ENCODE measurements around the gene SLC43A2. TPM values are rescaled to one million over a fixed set of nuclear protein-coding genes. Genes with fewer than 3 reads are reported as not detected.

Gene SLC43A2
- total and polyA plus RNA-seq, 2 of the 13 experiments (the other 11 are each of a cell fraction or from before 2014, with no cell fraction given): 7.3 to 20.0 TPM

DNA sequence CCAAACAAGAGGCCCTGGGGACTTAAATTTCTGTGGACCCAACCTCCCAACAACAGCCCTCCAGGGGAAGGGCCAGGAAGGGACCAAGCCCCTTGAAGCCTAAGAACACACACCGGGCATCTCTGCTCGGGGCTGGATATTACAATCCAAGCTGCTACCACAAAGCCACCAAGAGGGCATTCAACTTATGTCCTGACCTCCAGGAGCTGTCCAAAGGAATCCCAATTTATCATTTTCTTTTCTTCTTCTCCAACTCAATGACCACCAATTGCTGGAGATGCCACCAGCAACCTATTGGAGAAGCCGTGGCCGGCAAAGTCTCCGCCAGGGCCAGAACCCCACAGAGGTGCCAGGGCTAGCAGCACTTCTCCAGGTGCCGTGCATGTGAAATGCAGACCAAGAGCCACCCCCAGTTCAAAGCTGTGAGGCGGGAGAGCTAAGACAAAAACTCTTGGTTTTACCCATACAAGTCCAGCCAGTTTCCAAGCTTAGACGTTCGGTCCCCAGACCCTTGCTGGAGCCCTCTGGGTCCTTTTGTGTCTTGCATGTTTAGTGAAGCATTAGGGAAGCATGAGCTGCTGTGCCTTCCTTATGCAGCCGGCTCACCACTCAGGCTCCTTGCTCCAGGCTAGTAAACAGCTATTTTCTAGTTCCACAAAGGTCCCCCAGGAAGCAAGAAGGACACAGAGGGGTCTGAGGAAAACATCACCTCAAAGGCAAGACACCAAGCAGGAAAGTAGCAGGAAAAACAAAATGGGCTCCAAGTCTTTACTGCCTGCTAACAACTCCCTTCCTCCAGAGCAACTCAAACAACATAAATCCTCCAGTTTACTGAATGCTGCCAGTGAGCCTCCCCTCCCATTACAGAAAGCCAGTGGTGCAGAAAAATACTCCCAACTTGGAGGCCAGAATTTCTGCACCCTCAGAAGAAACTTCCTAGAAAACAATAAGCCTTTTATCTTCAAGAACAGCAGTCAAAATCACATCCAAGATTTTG is 69.3 kb downstream of the SLC43A2 start:
- in situ Hi-C loops (cut with HindIII; ENCODE audit: extremely low pct_ligation_motif_present, low pct_unique_long_range_greater_than_20kb) (no loop called here), intact Hi-C loops (cut with micrococcal nuclease; ENCODE audit: unreplicated experiment) (loop anchor here (5.0 kb wide), 1 partner anchor 42 kb away; the partner anchor contains the start of gene INPP5K)
- Histone ChIP-seq H2AFZ (ENCODE audit: low read length) (no peak overlapping the region), H4K20me1 (ENCODE audit: insufficient read depth, low read length) (peaks cover 8% of the 10 kb centered on the region; the same call in 1 of the 2 replicates), H3K79me2 (ENCODE audit: insufficient read depth, low read length) (peaks cover 43% of the 10 kb centered on the region), H3K4me3 (replicated peaks in 1 of 3; ENCODE audit: insufficient read depth in 1 of 3, low read depth in 2 of 3, low read length in 3 of 3) (no peak overlapping the region), H3K36me3 (replicated peaks in 1 of 2; ENCODE audit: control insufficient read depth in 1 of 2, insufficient read depth in 2 of 2, low read length in 2 of 2) (peaks cover 0 to 22% of the 10 kb centered on the region in 2 experiments; a peak in 3 of 5 replicates), H3K4me1 (ENCODE audit: insufficient read depth, low read length) (peaks cover 33% of the 10 kb centered on the region), H3K27ac (ENCODE audit: extremely low read length, insufficient read depth, low read length) (no peak overlapping the region), H3K9ac (ENCODE audit: insufficient read depth, low read depth, low read length) (no peak overlapping the region), H3K9me3 (ENCODE audit: low read length) (no peaks in the 10 kb centered on the region), H3K4me2 (ENCODE audit: low read depth, low read length) (no peak overlapping the region), H3K27me3 (ENCODE audit: control insufficient read depth in 1 of 2, insufficient read depth in 2 of 2, low read length in 2 of 2) (0 out of 5 replicates have a peak, but pooled peaks cover 0 to 7% of the 10 kb centered on the region in 2 experiments)
- POLR2A ChIA-PET: no interaction called here
- ATAC-seq (no peak), DNase-seq (ENCODE audit: low spot score) (no peak), FAIRE-seq (no peak)
- no TSS peak for BruUV-seq (replicated peaks)
- 95% methylated on average over 10 of the region's 10 CpGs for WGBS (ENCODE audit: low lambda C conversion rate)
- CTCF ChIA-PET (ENCODE audit: low intra/inter-chr PET ratio, low total read pairs): no interaction called here
- TF ChIP-seq ZNF850 (CRISPR knock-in tag; conservative IDR thresholded peaks at IDR 0.05) (no peak), SIN3B (IDR thresholded peaks at IDR 0.05; ENCODE audit: low read length) (no peak), MATR3 (CRISPR knock-in tag; IDR thresholded peaks at IDR 0.05) (no peak), PRMT3 (CRISPR knock-in tag; IDR thresholded peaks at IDR 0.05; ENCODE audit: borderline replicate concordance, low read depth) (no peak), ZC3H4 (CRISPR knock-in tag; IDR thresholded peaks at IDR 0.05; ENCODE audit: borderline replicate concordance) (no peak), RFX3 (CRISPR knock-in tag; IDR thresholded peaks at IDR 0.05) (no peak), ZFY (CRISPR knock-in tag; IDR thresholded peaks at IDR 0.05) (no peak), ZNF260 (CRISPR knock-in tag; IDR thresholded peaks at IDR 0.05; ENCODE audit: borderline replicate concordance, low read depth) (no peak), PAX8 (CRISPR knock-in tag; IDR thresholded peaks at IDR 0.05; ENCODE audit: borderline replicate concordance) (no peak), SRSF1 (optimal IDR thresholded peaks at IDR 0.05; ENCODE audit: low read depth, low read length) (no peak)
- TF ChIP-seq, protein P1, sequence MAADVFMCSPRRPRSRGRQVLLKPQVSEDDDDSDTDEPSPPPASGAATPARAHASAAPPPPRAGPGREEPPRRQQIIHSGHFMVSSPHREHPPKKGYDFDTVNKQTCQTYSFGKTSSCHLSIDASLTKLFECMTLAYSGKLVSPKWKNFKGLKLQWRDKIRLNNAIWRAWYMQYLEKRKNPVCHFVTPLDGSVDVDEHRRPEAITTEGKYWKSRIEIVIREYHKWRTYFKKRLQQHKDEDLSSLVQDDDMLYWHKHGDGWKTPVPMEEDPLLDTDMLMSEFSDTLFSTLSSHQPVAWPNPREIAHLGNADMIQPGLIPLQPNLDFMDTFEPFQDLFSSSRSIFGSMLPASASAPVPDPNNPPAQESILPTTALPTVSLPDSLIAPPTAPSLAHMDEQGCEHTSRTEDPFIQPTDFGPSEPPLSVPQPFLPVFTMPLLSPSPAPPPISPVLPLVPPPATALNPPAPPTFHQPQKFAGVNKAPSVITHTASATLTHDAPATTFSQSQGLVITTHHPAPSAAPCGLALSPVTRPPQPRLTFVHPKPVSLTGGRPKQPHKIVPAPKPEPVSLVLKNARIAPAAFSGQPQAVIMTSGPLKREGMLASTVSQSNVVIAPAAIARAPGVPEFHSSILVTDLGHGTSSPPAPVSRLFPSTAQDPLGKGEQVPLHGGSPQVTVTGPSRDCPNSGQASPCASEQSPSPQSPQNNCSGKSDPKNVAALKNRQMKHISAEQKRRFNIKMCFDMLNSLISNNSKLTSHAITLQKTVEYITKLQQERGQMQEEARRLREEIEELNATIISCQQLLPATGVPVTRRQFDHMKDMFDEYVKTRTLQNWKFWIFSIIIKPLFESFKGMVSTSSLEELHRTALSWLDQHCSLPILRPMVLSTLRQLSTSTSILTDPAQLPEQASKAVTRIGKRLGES (CRISPR knock-in tag; IDR thresholded peaks at IDR 0.05; ENCODE audit: borderline replicate concordance): no peak
- TF ChIP-seq, protein P2, sequence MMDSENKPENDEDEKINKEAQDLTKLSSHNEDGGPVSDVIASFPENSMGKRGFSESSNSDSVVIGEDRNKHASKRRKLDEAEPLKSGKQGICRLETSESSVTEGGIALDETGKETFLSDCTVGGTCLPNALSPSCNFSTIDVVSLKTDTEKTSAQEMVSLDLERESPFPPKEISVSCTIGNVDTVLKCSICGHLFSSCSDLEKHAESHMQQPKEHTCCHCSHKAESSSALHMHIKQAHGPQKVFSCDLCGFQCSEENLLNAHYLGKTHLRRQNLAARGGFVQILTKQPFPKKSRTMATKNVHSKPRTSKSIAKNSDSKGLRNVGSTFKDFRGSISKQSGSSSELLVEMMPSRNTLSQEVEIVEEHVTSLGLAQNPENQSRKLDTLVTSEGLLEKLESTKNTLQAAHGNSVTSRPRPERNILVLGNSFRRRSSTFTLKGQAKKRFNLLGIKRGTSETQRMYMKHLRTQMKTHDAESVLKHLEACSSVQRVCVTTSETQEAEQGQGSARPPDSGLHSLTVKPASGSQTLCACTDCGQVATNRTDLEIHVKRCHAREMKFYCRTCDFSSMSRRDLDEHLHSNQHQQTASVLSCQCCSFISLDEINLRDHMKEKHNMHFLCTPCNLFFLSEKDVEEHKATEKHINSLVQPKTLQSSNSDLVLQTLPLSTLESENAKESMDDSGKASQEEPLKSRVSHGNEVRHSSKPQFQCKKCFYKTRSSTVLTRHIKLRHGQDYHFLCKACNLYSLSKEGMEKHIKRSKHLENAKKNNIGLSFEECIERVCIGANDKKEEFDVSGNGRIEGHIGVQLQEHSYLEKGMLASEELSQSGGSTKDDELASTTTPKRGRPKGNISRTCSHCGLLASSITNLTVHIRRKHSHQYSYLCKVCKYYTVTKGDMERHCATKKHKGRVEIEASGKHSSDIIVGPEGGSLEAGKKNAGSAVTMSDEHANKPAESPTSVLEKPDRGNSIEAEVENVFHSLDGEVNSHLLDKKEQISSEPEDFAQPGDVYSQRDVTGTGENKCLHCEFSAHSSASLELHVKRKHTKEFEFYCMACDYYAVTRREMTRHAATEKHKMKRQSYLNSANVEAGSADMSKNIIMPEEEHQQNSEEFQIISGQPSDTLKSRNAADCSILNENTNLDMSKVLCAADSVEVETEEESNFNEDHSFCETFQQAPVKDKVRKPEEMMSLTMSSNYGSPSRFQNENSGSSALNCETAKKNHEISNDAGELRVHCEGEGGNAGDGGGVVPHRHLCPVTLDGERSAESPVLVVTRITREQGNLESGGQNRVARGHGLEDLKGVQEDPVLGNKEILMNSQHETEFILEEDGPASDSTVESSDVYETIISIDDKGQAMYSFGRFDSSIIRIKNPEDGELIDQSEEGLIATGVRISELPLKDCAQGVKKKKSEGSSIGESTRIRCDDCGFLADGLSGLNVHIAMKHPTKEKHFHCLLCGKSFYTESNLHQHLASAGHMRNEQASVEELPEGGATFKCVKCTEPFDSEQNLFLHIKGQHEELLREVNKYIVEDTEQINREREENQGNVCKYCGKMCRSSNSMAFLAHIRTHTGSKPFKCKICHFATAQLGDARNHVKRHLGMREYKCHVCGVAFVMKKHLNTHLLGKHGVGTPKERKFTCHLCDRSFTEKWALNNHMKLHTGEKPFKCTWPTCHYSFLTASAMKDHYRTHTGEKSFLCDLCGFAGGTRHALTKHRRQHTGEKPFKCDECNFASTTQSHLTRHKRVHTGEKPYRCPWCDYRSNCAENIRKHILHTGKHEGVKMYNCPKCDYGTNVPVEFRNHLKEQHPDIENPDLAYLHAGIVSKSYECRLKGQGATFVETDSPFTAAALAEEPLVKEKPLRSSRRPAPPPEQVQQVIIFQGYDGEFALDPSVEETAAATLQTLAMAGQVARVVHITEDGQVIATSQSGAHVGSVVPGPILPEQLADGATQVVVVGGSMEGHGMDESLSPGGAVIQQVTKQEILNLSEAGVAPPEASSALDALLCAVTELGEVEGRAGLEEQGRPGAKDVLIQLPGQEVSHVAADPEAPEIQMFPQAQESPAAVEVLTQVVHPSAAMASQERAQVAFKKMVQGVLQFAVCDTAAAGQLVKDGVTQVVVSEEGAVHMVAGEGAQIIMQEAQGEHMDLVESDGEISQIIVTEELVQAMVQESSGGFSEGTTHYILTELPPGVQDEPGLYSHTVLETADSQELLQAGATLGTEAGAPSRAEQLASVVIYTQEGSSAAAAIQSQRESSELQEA (CRISPR knock-in tag; IDR thresholded peaks at IDR 0.05; ENCODE audit: not compliant biosample characterization): no peak

All from HepG2 (cell line).